Endothelial cell of umbilical vein (primary cell): ENCODE measurements around the gene TAMM41. TPM values are rescaled to one million over a fixed set of nuclear protein-coding genes. Genes with fewer than 3 reads are reported as not detected.

ENCODE experiments used
- BruUV-seq: library from RNA; stranded (reverse); fragments of 400-500 nt; replicated peaks from 2 replicates; lab custom pipeline; 2021; lab: Mats Ljungman, UMichigan
- CTCF ChIA-PET: fragments of 300-600, 350-600 bp; sonication (Branson Sonifier 250); formaldehyde crosslinking; loops from one replicate; lab custom pipeline; 2021; ENCODE audit warnings: antibody characterized with exemption, inconsistent platforms; lab: Charles Lee
- POLR2A ChIA-PET: fragments of 300-600, 350-600 bp; sonication (Branson Sonifier 250); formaldehyde crosslinking; loops from one replicate; lab custom pipeline; 2021; ENCODE audit warnings: antibody characterized with exemption, inconsistent platforms; lab: Charles Lee
- DNase-seq: peaks from one replicate; pipeline ENCODE4 v3.0.0-alpha.2; 2011; ENCODE audit warnings: low read depth, low spot score
- FAIRE-seq: peaks from 2 replicates; lab custom pipeline; 2011; peaks lifted over from hg19 to GRCh38; lab: Jason Lieb, UNC
- H2AFZ ChIP-seq: 2 replicates; pipeline ENCODE4 v1.6.0; 2012; ENCODE audit warnings: low read depth, low read length, control low read depth, inconsistent platforms
- H3K27ac ChIP-seq: 2 replicates; pipeline ENCODE4 v1.5.1; 2011; ENCODE audit warnings: low read depth, mild to moderate bottlenecking, control low read depth, low read length, moderate library complexity; ENCODE audit not compliant: insufficient read depth
- H3K27me3 ChIP-seq, 2 experiments: 2 replicates each; pipeline versions ENCODE4 v1.6.0 to v1.6.1; 2011; ENCODE audit warnings: low read length in 2 of 2, mixed read lengths in 1 of 2; ENCODE audit not compliant: control insufficient read depth in 2 of 2, insufficient read depth in 2 of 2
- H3K36me3 ChIP-seq, 2 experiments: 2 replicates in 1 of 2; 3 replicates in 1 of 2; pipeline ENCODE4 v1.5.1; 2011; ENCODE audit warnings: low read length in 2 of 2, mild to moderate bottlenecking in 1 of 2, moderate library complexity in 1 of 2; ENCODE audit not compliant: control insufficient read depth in 2 of 2, insufficient read depth in 2 of 2; ENCODE audit errors: extremely low read depth in 1 of 2
- H3K4me1 ChIP-seq: 3 replicates; pipeline ENCODE4 v1.5.1; 2011; ENCODE audit warnings: mild to moderate bottlenecking, low read length; ENCODE audit not compliant: control insufficient read depth, insufficient read depth; ENCODE audit errors: extremely low read depth
- H3K4me2 ChIP-seq: 2 replicates; pipeline ENCODE4 v1.6.1; 2011; ENCODE audit warnings: low read length, control low read depth, mixed read lengths; ENCODE audit not compliant: insufficient read depth
- H3K4me3 ChIP-seq, 3 experiments: fragments of 200-600 bp in 1 of 3; sonication (generic), shearing (Covaris generic) in 1 of 3; replicated peaks in 1 of 3; 2 replicates each; pipeline ENCODE4 v1.5.1; 2011 to 2016; ENCODE audit warnings: control low read depth in 3 of 3, low read length in 3 of 3, mild to moderate bottlenecking in 2 of 3, inconsistent platforms in 1 of 3, low read depth in 1 of 3, moderate library complexity in 1 of 3; ENCODE audit not compliant: insufficient read depth in 1 of 3
- H3K79me2 ChIP-seq: 2 replicates; pipeline ENCODE4 v1.6.0; 2012; ENCODE audit warnings: low read length, inconsistent platforms; ENCODE audit not compliant: control insufficient read depth, insufficient read depth
- H3K9ac ChIP-seq: replicated peaks from 2 replicates; pipeline ENCODE3; 2011; ENCODE audit warnings: low read length, control low read depth; ENCODE audit not compliant: insufficient read depth; ENCODE audit errors: extremely low read depth
- H3K9me1 ChIP-seq: replicated peaks from 3 replicates; pipeline ENCODE4 v1.6.0; 2011; ENCODE audit warnings: mild to moderate bottlenecking, low read length; ENCODE audit not compliant: control insufficient read depth, insufficient read depth; ENCODE audit errors: extremely low read depth
- H3K9me3 ChIP-seq: replicated peaks from 2 replicates; pipeline ENCODE4 v1.5.1; 2012; ENCODE audit warnings: low read length, inconsistent platforms; ENCODE audit not compliant: control insufficient read depth, insufficient read depth
- H4K20me1 ChIP-seq: replicated peaks from 2 replicates; pipeline ENCODE3; 2011; ENCODE audit warnings: mild to moderate bottlenecking, low read length; ENCODE audit not compliant: control insufficient read depth, insufficient read depth; ENCODE audit errors: extremely low read depth
- CTCF ChIP-seq, 2 donors: IDR thresholded peaks; 1 replicate in 1 of 2; 2 replicates in 1 of 2; pipeline ENCODE4 v1.5.1; 2011; ENCODE audit warnings: low read length in 2 of 2, mild to moderate bottlenecking in 2 of 2, moderate library complexity in 2 of 2, control low read depth in 1 of 2, inconsistent platforms in 1 of 2, low read depth in 1 of 2; ENCODE audit not compliant: insufficient read depth in 1 of 2; ENCODE audit errors: extremely low read depth in 1 of 2
- FOS ChIP-seq: IDR thresholded peaks from 2 replicates; pipeline ENCODE4 v1.6.1; 2011; ENCODE audit warnings: mild to moderate bottlenecking, low read length, moderate library complexity, borderline replicate concordance; ENCODE audit not compliant: insufficient read depth
- JUN ChIP-seq: IDR thresholded peaks from 2 replicates; pipeline ENCODE4 v1.6.1; 2011; ENCODE audit warnings: borderline replicate concordance, low read depth; ENCODE audit not compliant: insufficient read length, insufficient read depth
- MAX ChIP-seq: IDR thresholded peaks from 2 replicates; pipeline ENCODE4 v1.6.1; 2011; ENCODE audit not compliant: insufficient read depth, insufficient read length
- MYC ChIP-seq: IDR thresholded peaks from one replicate; pipeline ENCODE4 v1.6.1; 2011; ENCODE audit warnings: mild to moderate bottlenecking, low read depth, low read length
- POLR2A ChIP-seq: IDR thresholded peaks from 2 replicates; pipeline ENCODE4 v1.6.1; 2012; ENCODE audit warnings: low read depth, mild to moderate bottlenecking, control low read depth, low read length
- POLR2AphosphoS5 ChIP-seq: IDR thresholded peaks from 2 replicates; pipeline ENCODE4 v1.6.1; 2012; ENCODE audit warnings: low read depth, mild to moderate bottlenecking, control low read depth, low read length, moderate library complexity; ENCODE audit not compliant: insufficient read depth
- dilution Hi-C: fragments of 300-500 bp; cut with MboI; formaldehyde crosslinking; loops from one replicate; pipeline ENCODE4 v1.15.0; 2019; ENCODE audit warnings: low sequenced_read_pairs; ENCODE audit not compliant: extremely low pct_ligation_motif_present
- intact Hi-C: fragments of 100-400 bp; cut with micrococcal nuclease; formaldehyde crosslinking; loops from one replicate; pipeline ENCODE4 v1.10.0; 2022
- polyA plus RNA-seq, 4 experiments: library from polyadenylated mRNA; depleted of rRNA in 3 of 4; stranded (reverse) in 3 of 4; unstranded in 1 of 4; fragments of >200 nt; gene quantifications; 2 replicates each; pipeline versions ENCODE4 v1.2.1 to v1.2.3, GENCODE V29; 2011 to 2012; ENCODE audit warnings: missing spikeins in 1 of 4
- total RNA-seq: library from RNA; stranded (reverse); gene quantifications from 2 replicates; pipeline ENCODE4 v1.2.3, GENCODE V29; 2021

Gene TAMM41
- total and polyA plus RNA-seq, 2 donors (not counting 3 experiments of a cell fraction or from before 2014, with no cell fraction given), result 12.6 to 29.7 TPM

- H3K4me1 ChIP-seq, result no peaks in the 10 kb centered on the region
- no peak for FAIRE-seq
- no TSS peak for BruUV-seq
- H3K79me2 ChIP-seq, result no peaks in the 10 kb centered on the region
- no peaks in the 10 kb centered on the region for H4K20me1 ChIP-seq
- dilution Hi-C loops, result no loop called here
- H3K4me3 ChIP-seq, result no peak overlapping the region
- no peak overlapping the region for H2AFZ ChIP-seq
- intact Hi-C loops, result no loop called here
- H3K9ac ChIP-seq, result no peak overlapping the region
- TF ChIP-seq FOS (no peak), CTCF (IDR thresholded peaks at IDR 0.05; ENCODE audit: extremely low read depth in 1 of 2, insufficient read depth in 1 of 2, low read depth in 1 of 2, low read length in 2 of 2) (no peak), MYC (no peak), POLR2A (no peak), POLR2AphosphoS5 (no peak), JUN (no peak), MAX (no peak)
- no peaks in the 10 kb centered on the region for H3K9me3 ChIP-seq
- no peak for DNase-seq
- ChIA-PET CTCF (interaction anchor here (1.1 kb wide), 1 partner anchor 15 kb away, joined by 3 read pairs; no protein-coding TSS in a partner anchor), POLR2A (no interaction called here)
- no peak overlapping the region for H3K27ac ChIP-seq
- no peaks in the 10 kb centered on the region for H3K36me3 ChIP-seq
- H3K9me1 ChIP-seq, result no peaks in the 10 kb centered on the region
- H3K27me3 ChIP-seq, result peaks cover 3 to 5% of the 10 kb centered on the region in 2 experiments
- H3K4me2 ChIP-seq, result no peak overlapping the region
Measured at GRCh38 chr3:11757929-11758328, 88.8 kb downstream of the TAMM41 start.
